ENCODE measurements around the gene FBN1.

The FBN1 gene

DNA sequence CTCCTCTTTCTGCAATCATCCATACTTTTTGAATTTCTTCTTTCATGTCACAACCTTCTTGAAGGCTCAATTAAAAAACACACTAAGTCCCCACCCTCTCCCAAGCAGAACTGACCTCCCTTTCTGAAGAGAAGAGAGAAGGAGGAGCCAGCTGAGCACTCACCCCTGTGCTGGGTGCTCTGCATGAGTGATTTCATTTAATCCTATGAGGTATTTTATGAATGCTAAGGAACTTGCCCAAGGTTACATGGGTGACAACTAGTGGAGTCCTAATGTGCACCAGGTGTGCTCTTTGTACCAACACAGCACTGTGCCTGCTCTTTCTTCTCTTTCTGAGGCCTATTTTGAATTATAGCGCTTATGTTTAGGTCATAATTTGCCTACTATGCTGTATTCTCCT is 178.7 kb downstream of the FBN1 start:
- H3K27ac Mint-ChIP-seq: no peak overlapping the region
- H3K4me1 Mint-ChIP-seq (ENCODE audit: low read depth): no peaks in the 10 kb centered on the region
- H3K4me3 Mint-ChIP-seq: no peak overlapping the region
- no peaks in the 10 kb centered on the region for H3K36me3 Mint-ChIP-seq (ENCODE audit: low read depth)
- no peak for DNase-seq
- no peaks in the 10 kb centered on the region for H3K27me3 Mint-ChIP-seq
- H3K9me3 Mint-ChIP-seq: no peaks in the 10 kb centered on the region

- Mint-ChIP-seq H3K27ac (no peak overlapping the region), H3K9me3 (no peaks in the 10 kb centered on the region), H3K4me1 (ENCODE audit: low read depth) (no peaks in the 10 kb centered on the region), H3K4me3 (no peak overlapping the region), H3K36me3 (ENCODE audit: low read depth) (no peaks in the 10 kb centered on the region), H3K27me3 (no peaks in the 10 kb centered on the region)
- DNase-seq: no peak
These were observed 179.4 kb downstream of the FBN1 start for GRCh38 chr15:48466079-48466478.

- H3K4me3 Mint-ChIP-seq: no peak overlapping the region
- no peak for DNase-seq
- no peak overlapping the region for H3K27ac Mint-ChIP-seq
- no peaks in the 10 kb centered on the region for H3K4me1 Mint-ChIP-seq (ENCODE audit: low read depth)
- H3K36me3 Mint-ChIP-seq (ENCODE audit: low read depth): no peaks in the 10 kb centered on the region
- no peaks in the 10 kb centered on the region for H3K9me3 Mint-ChIP-seq
- no peaks in the 10 kb centered on the region for H3K27me3 Mint-ChIP-seq
These were observed 180.1 kb downstream of the FBN1 start for GRCh38 chr15:48465410-48465809.

DNA sequence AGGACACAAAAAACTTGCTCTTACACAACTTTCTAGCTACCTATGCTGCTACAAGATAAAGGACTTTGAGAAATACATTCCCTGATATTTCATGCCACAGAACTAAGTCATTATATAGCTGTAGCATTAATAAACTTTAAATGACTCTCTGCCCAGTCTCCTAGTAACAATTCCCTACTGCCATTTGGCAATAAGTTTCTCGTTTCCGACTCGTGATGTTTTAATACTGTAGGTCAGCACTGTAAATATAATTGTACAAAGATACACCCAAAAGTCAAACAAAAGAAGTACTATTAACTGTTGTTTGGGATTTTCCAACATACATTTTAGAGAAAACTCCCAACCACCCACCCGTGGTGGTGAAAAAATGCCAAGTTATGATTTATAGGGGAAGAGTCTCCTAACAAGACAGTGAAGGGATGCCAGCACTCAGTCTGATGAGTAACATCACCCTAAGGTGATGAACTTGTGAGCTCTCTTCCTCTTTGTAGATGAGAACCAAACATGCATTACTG is 182.1 kb downstream of the FBN1 start:
- Mint-ChIP-seq H3K9me3 (no peaks in the 10 kb centered on the region), H3K4me1 (ENCODE audit: low read depth) (no peaks in the 10 kb centered on the region), H3K27me3 (no peaks in the 10 kb centered on the region), H3K27ac (no peak overlapping the region), H3K4me3 (no peak overlapping the region), H3K36me3 (ENCODE audit: low read depth) (no peaks in the 10 kb centered on the region)
- no peak for DNase-seq

GRCh38 chr15:48462688-48463087 is 182.8 kb downstream of the FBN1 start:
- no peak for DNase-seq
- no peaks in the 10 kb centered on the region for H3K27me3 Mint-ChIP-seq
- no peaks in the 10 kb centered on the region for H3K4me1 Mint-ChIP-seq (ENCODE audit: low read depth)
- H3K9me3 Mint-ChIP-seq: no peaks in the 10 kb centered on the region
- no peak overlapping the region for H3K4me3 Mint-ChIP-seq
- H3K36me3 Mint-ChIP-seq (ENCODE audit: low read depth): no peaks in the 10 kb centered on the region
- H3K27ac Mint-ChIP-seq: no peak overlapping the region

DNA sequence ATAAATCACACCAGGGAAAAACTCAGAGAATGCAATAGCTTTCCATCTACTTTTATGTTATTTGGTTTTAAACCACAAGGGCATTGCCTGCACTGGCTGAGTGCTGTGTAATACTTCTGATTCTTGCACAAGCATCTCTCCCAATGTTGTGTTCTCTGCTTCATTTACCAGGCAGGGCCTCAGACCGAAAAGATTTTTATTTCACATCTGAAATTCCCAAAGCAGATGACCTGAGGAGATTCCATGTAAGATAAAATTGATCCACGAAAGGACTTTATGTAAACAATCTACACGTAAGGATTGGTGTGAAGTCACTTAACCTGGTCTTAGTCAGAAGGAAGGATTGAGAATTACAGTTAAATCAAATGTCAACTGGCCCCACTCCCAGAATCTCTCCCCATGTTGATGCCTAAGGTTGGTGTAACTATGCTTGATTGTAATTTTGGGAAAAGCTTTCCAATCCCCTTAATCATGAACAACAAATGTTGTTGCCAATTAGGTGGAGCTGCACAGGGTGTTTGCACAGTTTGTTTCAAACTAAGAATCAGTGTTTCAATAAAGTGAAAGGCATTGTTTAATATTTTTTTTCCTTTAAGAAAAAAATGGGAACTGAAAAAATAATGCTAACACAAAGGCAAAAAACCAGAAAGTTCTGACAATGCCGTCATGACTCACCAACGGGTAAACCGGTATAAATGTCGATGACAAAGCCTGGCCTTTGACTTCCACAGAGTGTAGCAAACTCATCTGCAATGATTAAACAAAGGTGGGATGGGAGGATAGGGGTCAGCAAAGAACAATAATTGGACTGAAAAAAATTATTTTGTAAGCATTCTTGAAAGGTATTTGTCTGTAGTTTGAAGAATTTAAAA is 185.7 kb downstream of the FBN1 start:
- H3K4me3 Mint-ChIP-seq: no peak overlapping the region
- H3K4me1 Mint-ChIP-seq (ENCODE audit: low read depth): no peaks in the 10 kb centered on the region

DNA sequence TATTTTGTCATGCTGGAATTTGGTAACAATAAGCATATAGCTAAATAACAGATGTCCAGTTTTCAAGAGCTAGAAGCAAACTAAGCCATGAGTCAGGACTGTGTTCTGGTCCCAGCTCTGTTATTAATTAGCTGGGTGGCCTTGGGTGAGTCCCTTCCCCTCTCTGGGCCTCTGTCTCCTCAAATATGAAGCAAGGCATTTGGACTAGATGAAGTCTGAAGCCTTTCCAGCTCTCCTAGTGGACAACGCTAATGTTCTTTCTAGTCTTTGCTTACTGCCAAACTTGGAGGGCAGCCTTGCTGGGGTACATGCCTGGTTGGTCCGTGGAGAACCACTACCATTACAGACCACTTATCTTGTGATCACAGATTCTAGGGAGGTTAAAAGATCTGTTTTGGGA is 186.6 kb downstream of the FBN1 start:
- Mint-ChIP-seq H3K4me1 (ENCODE audit: low read depth) (no peaks in the 10 kb centered on the region), H3K36me3 (ENCODE audit: low read depth) (no peaks in the 10 kb centered on the region), H3K9me3 (no peaks in the 10 kb centered on the region), H3K4me3 (no peak overlapping the region), H3K27ac (no peak overlapping the region), H3K27me3 (no peaks in the 10 kb centered on the region)
- no peak for DNase-seq

More for the DNA sequence above, 185.7 kb downstream of the FBN1 start:
- no peaks in the 10 kb centered on the region for H3K27me3 Mint-ChIP-seq
- no peak overlapping the region for H3K27ac Mint-ChIP-seq
- no peak for DNase-seq
- no peaks in the 10 kb centered on the region for H3K36me3 Mint-ChIP-seq (ENCODE audit: low read depth)
- H3K9me3 Mint-ChIP-seq: no peaks in the 10 kb centered on the region

- Mint-ChIP-seq H3K4me1 (ENCODE audit: low read depth) (no peaks in the 10 kb centered on the region), H3K27me3 (peaks cover 4% of the 10 kb centered on the region), H3K27ac (no peak overlapping the region), H3K4me3 (no peak overlapping the region), H3K36me3 (ENCODE audit: low read depth) (no peaks in the 10 kb centered on the region), H3K9me3 (no peaks in the 10 kb centered on the region)
- DNase-seq: no peak
These were observed 189.4 kb downstream of the FBN1 start for GRCh38 chr15:48456134-48456533.

DNA sequence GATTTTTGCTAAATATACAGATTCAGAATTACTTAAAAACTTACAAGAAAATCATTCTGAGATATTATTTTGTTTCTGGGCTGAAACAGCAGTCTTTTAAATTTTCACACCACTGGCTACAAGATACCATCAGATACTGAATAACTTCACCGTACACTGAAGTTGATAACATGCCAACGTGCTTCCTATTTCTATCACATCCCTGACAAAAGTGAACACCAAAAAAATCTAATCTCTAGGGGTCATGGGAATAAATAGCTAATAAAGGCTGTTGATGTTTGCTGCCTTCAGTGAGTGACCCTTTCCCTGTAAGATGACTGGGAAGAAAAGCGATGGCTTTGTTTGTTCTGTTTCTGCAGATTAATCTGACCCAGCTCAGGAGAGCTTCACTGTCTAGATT is 193.8 kb downstream of the FBN1 start:
- H3K36me3 Mint-ChIP-seq (ENCODE audit: low read depth): no peaks in the 10 kb centered on the region
- peaks cover 7% of the 10 kb centered on the region for H3K27me3 Mint-ChIP-seq
- H3K4me3 Mint-ChIP-seq: no peak overlapping the region

GRCh38 chr15:48451241-48451640 is 194.3 kb downstream of the FBN1 start:
- Mint-ChIP-seq H3K4me3 (no peak overlapping the region), H3K36me3 (ENCODE audit: low read depth) (no peaks in the 10 kb centered on the region), H3K9me3 (no peaks in the 10 kb centered on the region), H3K27ac (no peak overlapping the region), H3K4me1 (ENCODE audit: low read depth) (no peaks in the 10 kb centered on the region), H3K27me3 (peaks cover 7% of the 10 kb centered on the region)
- DNase-seq: no peak

More for the DNA sequence above, 193.8 kb downstream of the FBN1 start:
- H3K9me3 Mint-ChIP-seq: no peaks in the 10 kb centered on the region
- no peaks in the 10 kb centered on the region for H3K4me1 Mint-ChIP-seq (ENCODE audit: low read depth)
- H3K27ac Mint-ChIP-seq: no peak overlapping the region
- no peak for DNase-seq

DNA sequence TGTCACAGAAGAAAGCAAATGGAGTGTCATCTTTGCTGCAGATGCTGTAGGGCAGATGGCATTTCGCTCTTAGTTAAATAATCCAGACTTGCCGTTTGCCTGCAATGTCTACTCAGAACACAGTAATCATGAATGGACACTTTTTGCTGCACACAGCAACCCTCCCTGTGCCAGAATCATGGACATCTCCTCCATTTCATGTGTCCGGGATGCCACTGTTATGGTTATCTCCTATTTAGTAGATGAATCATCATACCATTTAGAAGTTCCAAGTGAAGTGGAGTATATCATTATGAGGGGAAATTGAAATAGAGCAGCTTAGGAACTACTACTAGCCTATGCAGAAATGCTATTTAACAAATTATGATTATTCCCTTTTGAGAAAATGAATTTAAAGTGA is 195.8 kb downstream of the FBN1 start:
- H3K27ac Mint-ChIP-seq: no peak overlapping the region
- H3K27me3 Mint-ChIP-seq: peaks cover 7% of the 10 kb centered on the region
- no peak for DNase-seq
- H3K4me3 Mint-ChIP-seq: no peak overlapping the region
- H3K9me3 Mint-ChIP-seq: no peaks in the 10 kb centered on the region
- no peaks in the 10 kb centered on the region for H3K4me1 Mint-ChIP-seq (ENCODE audit: low read depth)
- H3K36me3 Mint-ChIP-seq (ENCODE audit: low read depth): no peaks in the 10 kb centered on the region

- no peak overlapping the region for H3K4me3 Mint-ChIP-seq
- H3K36me3 Mint-ChIP-seq (ENCODE audit: low read depth): no peaks in the 10 kb centered on the region
- H3K27ac Mint-ChIP-seq: no peak overlapping the region
- H3K9me3 Mint-ChIP-seq: no peaks in the 10 kb centered on the region
- H3K27me3 Mint-ChIP-seq: peaks cover 7% of the 10 kb centered on the region
- no peaks in the 10 kb centered on the region for H3K4me1 Mint-ChIP-seq (ENCODE audit: low read depth)
- DNase-seq: no peak
These were observed 197.9 kb downstream of the FBN1 start for GRCh38 chr15:48447657-48448056.

DNA sequence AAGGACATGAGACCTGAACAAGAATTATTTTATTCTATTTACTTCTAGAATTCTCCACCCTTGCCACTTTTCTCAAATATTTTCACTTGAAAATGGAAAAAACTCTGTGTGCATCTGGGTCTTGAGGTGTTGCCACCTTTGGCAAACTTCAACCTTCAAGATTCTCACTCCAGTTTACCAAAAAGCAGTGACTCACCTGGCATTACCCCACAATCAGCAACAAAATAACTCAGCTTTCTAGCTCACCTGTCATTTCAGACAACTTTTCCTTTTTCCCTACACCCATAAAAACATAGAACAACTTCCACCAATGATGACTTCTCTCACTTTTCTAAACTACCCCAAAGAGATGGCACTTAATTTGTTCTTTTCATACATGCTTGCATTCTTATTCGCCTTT is 198.5 kb downstream of the FBN1 start:
- Mint-ChIP-seq H3K27ac (no peak overlapping the region), H3K27me3 (peaks cover 7% of the 10 kb centered on the region), H3K4me1 (ENCODE audit: low read depth) (no peaks in the 10 kb centered on the region), H3K9me3 (no peaks in the 10 kb centered on the region), H3K36me3 (ENCODE audit: low read depth) (no peaks in the 10 kb centered on the region), H3K4me3 (no peak overlapping the region)
- no peak for DNase-seq

DNA sequence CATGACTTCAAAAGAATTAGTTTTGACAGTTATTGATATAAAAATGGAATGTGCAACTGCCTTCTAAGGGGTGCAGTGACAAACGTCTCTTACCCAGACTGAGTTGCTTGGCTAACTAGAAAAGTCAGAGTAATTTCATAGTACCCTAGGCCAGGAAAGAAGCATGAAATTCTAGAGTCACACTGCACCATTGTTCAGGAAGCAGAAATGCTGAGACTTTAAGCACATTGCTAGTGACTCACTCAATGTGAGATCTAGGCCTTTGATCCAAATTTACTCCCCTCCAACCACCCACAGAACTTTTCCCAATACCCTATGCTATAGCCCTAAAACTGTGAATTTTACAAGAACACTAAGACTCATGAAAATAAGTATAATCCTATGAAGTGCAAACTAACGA is 203.5 kb downstream of the FBN1 start:
- Mint-ChIP-seq H3K36me3 (ENCODE audit: low read depth) (no peaks in the 10 kb centered on the region), H3K27ac (no peak overlapping the region), H3K27me3 (no peaks in the 10 kb centered on the region), H3K9me3 (no peaks in the 10 kb centered on the region), H3K4me1 (ENCODE audit: low read depth) (no peaks in the 10 kb centered on the region), H3K4me3 (no peak overlapping the region)
- DNase-seq: no peak

GRCh38 chr15:48440084-48440483 is 205.4 kb downstream of the FBN1 start:
- H3K36me3 Mint-ChIP-seq (ENCODE audit: low read depth): no peaks in the 10 kb centered on the region
- no peak overlapping the region for H3K4me3 Mint-ChIP-seq
- no peaks in the 10 kb centered on the region for H3K27me3 Mint-ChIP-seq
- H3K27ac Mint-ChIP-seq: no peak overlapping the region
- DNase-seq: no peak
- H3K9me3 Mint-ChIP-seq: no peaks in the 10 kb centered on the region
- H3K4me1 Mint-ChIP-seq (ENCODE audit: low read depth): no peaks in the 10 kb centered on the region
